ENCODE data around the gene M1AP.

GRCh38 chr2:74599676-74600075, 48.5 kb downstream of the M1AP start:
- no peak for TF ChIP-seq CTCF (conservative IDR thresholded peaks at IDR 0.05; ENCODE audit: low read depth, low read length)
- TF ChIP-seq EZH2phosphoT487 (IDR thresholded peaks at IDR 0.05; ENCODE audit: borderline replicate concordance, low read length) = no peak
- TF ChIP-seq EZH2 (IDR thresholded peaks at IDR 0.05; ENCODE audit: low read length, unreplicated experiment) = no peak
